GM12878 (cell line): ENCODE measurements around the gene ASPG.

Source experiments
- CBX3 ChIP-seq: fragments of 200-600 bp; sonication (generic); IDR thresholded peaks from 2 replicates; pipeline ENCODE4 v1.6.1; 2016; ENCODE audit warnings: low read depth, borderline replicate concordance
- EZH2 ChIP-seq: IDR thresholded peaks from 2 replicates; pipeline ENCODE4 v1.6.1; 2012; ENCODE audit warnings: low read depth, mild to moderate bottlenecking, control low read depth, inconsistent platforms, low read length, borderline replicate concordance; ENCODE audit not compliant: control insufficient read depth
- POLR2A ChIP-seq: IDR thresholded peaks from 2 replicates; pipeline ENCODE4 v1.6.1; 2011; ENCODE audit warnings: low read depth, mild to moderate bottlenecking, low read length
- RAD21 ChIP-seq: IDR thresholded peaks from 2 replicates; pipeline ENCODE4 v1.6.1; 2011; ENCODE audit warnings: mild to moderate bottlenecking, low read depth, low read length, moderate library complexity; ENCODE audit not compliant: insufficient read depth
- SIX5 ChIP-seq: IDR thresholded peaks from 2 replicates; pipeline ENCODE4 v1.6.1; 2011; ENCODE audit warnings: mild to moderate bottlenecking, low read depth, low read length, moderate library complexity; ENCODE audit not compliant: severe bottlenecking
- SUZ12 ChIP-seq: fragments of 200-600 bp; sonication (generic); IDR thresholded peaks from one replicate; pipeline ENCODE4 v1.6.1; 2018; ENCODE audit warnings: antibody characterized with exemption, mild to moderate bottlenecking; ENCODE audit not compliant: unreplicated experiment
- ZNF217 ChIP-seq: fragments of 450-650 bp; IDR thresholded peaks from 2 replicates; pipeline ENCODE4 v1.6.1; 2017; ENCODE audit warnings: antibody characterized with exemption, mild to moderate bottlenecking

DNA sequence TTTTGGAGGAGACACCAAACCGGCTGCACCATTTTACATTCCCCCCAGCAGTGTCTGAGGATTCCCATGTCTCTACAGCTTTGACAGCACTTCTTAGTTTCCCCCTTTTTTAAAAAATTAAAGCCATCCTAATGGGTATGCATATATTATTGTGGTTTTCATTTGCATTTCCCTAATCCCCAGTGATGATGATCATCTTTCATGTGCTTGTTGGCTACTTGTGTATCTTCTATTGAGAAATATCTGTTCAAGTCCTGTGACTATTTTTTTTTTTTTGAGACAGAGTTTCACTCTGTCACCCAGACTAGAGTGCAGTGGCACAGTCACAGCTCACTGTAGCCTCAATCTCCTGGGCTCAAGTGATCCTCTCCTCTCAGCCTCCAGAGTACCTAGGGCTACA is 23.2 kb upstream of the ASPG start:
- no peak for TF ChIP-seq EZH2
- no peak for TF ChIP-seq RAD21
- TF ChIP-seq CBX3 = no peak
- no peak for TF ChIP-seq ZNF217
- TF ChIP-seq SIX5 = no peak
- no peak for TF ChIP-seq SUZ12
- TF ChIP-seq POLR2A = no peak
